ENCODE data around the gene C1QTNF9B.

The C1QTNF9B gene

DNA sequence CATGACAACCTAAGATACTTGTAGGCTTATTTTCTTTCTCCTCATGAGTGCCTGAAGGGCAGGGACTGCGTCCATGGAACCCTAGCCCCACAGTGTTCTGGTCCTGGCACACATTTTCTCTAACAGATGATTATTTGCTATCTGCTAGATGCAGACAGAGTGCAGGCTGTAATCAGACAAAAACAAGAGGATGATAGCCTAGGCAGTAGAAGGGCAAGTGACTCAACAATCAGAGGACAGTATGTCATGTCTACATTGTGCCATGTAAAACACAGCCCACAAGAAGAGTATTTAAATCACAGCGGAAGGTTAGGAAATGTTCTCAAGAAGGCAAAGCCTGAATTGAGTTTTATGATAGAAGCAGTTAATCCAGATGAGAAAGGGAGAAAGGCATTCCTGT lies 37.4 kb downstream of the C1QTNF9B start:
- H3K27ac Mint-ChIP-seq: no peak overlapping the region
- H3K4me3 Mint-ChIP-seq: no peak overlapping the region
- no peaks in the 10 kb centered on the region for H3K27me3 Mint-ChIP-seq (ENCODE audit: low read depth)
- no peaks in the 10 kb centered on the region for H3K9me3 Mint-ChIP-seq
- no peak for DNase-seq (ENCODE audit: low spot score)
- H3K36me3 Mint-ChIP-seq (ENCODE audit: low read depth): no peaks in the 10 kb centered on the region
- H3K4me1 Mint-ChIP-seq (ENCODE audit: low read depth): peaks cover 2% of the 10 kb centered on the region

DNA sequence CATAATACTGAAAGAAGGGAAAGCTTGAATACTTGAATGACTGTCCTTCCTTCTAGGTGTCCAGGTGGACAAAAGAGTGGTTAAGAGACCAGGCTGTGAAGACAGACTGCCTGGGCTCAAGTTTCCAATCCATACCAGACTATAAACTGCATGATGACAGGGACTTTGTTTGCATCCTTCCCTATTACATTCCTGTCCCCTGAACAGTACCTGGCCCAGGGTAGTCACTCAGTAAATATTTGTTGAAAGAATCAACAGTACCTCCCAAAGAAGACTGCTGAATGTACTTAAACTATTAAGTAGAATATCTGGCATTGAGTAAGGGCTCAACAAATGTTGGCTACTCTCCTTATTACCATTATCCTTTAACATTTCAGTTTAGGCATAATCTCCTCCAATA lies 37.8 kb downstream of the C1QTNF9B start:
- Mint-ChIP-seq H3K27ac (no peak overlapping the region), H3K36me3 (ENCODE audit: low read depth) (no peaks in the 10 kb centered on the region), H3K4me3 (no peak overlapping the region), H3K9me3 (no peaks in the 10 kb centered on the region), H3K27me3 (ENCODE audit: low read depth) (no peaks in the 10 kb centered on the region), H3K4me1 (ENCODE audit: low read depth) (peaks cover 2% of the 10 kb centered on the region)
- no peak for DNase-seq (ENCODE audit: low spot score)

GRCh38 chr13:23858546-23858945 lies 38.8 kb downstream of the C1QTNF9B start:
- DNase-seq (ENCODE audit: low spot score): no peak
- Mint-ChIP-seq H3K9me3 (no peaks in the 10 kb centered on the region), H3K4me1 (ENCODE audit: low read depth) (peaks cover 2% of the 10 kb centered on the region), H3K27me3 (ENCODE audit: low read depth) (no peaks in the 10 kb centered on the region), H3K27ac (no peak overlapping the region), H3K36me3 (ENCODE audit: low read depth) (no peaks in the 10 kb centered on the region), H3K4me3 (no peak overlapping the region)

DNA sequence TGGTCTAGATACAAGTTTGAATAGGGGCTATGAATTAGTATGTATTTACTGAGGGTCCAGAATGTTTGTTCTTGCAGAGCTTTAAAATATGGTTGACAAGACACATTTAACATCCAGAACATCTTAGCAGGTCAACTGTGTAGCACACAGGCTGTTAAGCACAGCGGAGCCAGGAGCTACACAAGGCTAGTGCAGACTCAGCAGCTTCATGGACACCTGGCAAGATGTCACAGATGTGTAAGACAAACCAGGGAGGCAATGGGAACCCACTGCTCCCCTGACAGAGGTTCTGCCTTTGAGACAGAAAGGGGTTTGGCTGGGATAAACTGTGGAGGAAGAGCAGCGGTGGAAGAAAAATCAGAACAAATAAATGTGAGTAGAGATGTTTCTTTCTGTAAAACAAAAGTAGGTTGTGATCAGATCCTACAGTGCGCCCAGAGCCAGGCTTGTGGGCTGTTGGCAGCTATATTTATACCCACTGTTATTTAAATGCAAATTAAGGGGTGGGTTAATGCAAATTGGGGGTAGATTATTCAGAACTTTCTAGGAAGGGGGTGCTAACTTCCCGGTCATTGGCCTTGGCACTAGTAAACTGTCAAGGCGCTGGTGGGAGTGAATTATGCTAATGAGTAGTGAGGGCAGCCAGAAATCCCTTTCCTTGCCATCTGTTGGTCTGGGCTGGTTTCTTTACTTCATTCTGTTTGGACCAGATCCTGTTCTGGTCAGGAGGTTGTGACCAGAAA lies 41.1 kb downstream of the C1QTNF9B start:
- Mint-ChIP-seq H3K27ac (no peak overlapping the region), H3K36me3 (ENCODE audit: low read depth) (no peaks in the 10 kb centered on the region), H3K4me3 (no peak overlapping the region), H3K4me1 (ENCODE audit: low read depth) (peaks cover 2% of the 10 kb centered on the region), H3K27me3 (ENCODE audit: low read depth) (no peaks in the 10 kb centered on the region), H3K9me3 (no peaks in the 10 kb centered on the region)
- DNase-seq (ENCODE audit: low spot score): no peak

DNA sequence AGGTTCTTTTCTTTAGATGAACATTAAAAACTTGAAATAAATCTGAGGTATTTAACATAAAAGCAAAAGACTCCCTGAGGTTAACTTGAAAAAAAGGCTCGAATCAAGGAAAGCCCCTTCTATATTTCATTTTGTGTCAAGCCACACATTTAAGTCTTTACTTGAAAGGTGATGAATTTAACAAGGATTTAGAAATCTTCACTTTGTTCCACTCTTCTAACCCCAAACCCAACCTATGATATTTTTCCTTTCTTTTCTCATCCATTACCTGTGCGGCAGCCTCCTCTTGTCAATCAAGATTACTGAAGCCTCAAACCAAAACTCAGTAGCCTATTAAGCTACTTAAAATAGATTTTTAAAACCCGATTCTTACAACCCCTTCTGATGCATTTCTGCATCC lies 41.9 kb downstream of the C1QTNF9B start:
- DNase-seq (ENCODE audit: low spot score): no peak
- peaks cover 2% of the 10 kb centered on the region for H3K4me1 Mint-ChIP-seq (ENCODE audit: low read depth)
- no peaks in the 10 kb centered on the region for H3K36me3 Mint-ChIP-seq (ENCODE audit: low read depth)
- H3K27me3 Mint-ChIP-seq (ENCODE audit: low read depth): no peaks in the 10 kb centered on the region
- no peak overlapping the region for H3K27ac Mint-ChIP-seq
- H3K9me3 Mint-ChIP-seq: no peaks in the 10 kb centered on the region
- no peak overlapping the region for H3K4me3 Mint-ChIP-seq

- no peak for DNase-seq (ENCODE audit: low spot score)
- Mint-ChIP-seq H3K36me3 (ENCODE audit: low read depth) (no peaks in the 10 kb centered on the region), H3K9me3 (no peaks in the 10 kb centered on the region), H3K4me3 (no peak overlapping the region), H3K4me1 (ENCODE audit: low read depth) (peaks cover 6% of the 10 kb centered on the region), H3K27me3 (ENCODE audit: low read depth) (no peaks in the 10 kb centered on the region), H3K27ac (no peak overlapping the region)
These were observed 45.0 kb downstream of the C1QTNF9B start for GRCh38 chr13:23852351-23852750.

- no peak overlapping the region for H3K27ac Mint-ChIP-seq
- peaks cover 8% of the 10 kb centered on the region for H3K4me1 Mint-ChIP-seq (ENCODE audit: low read depth)
- H3K27me3 Mint-ChIP-seq (ENCODE audit: low read depth): no peaks in the 10 kb centered on the region
- no peak overlapping the region for H3K4me3 Mint-ChIP-seq
- no peak for DNase-seq (ENCODE audit: low spot score)
- no peaks in the 10 kb centered on the region for H3K36me3 Mint-ChIP-seq (ENCODE audit: low read depth)
- H3K9me3 Mint-ChIP-seq: no peaks in the 10 kb centered on the region
These were observed 46.2 kb downstream of the C1QTNF9B start for GRCh38 chr13:23851106-23851505.

- Mint-ChIP-seq H3K36me3 (ENCODE audit: low read depth) (no peaks in the 10 kb centered on the region), H3K27me3 (ENCODE audit: low read depth) (no peaks in the 10 kb centered on the region), H3K4me3 (no peak overlapping the region), H3K9me3 (no peaks in the 10 kb centered on the region), H3K4me1 (ENCODE audit: low read depth) (peaks cover 8% of the 10 kb centered on the region), H3K27ac (no peak overlapping the region)
- DNase-seq (ENCODE audit: low spot score): no peak
These were observed 47.2 kb downstream of the C1QTNF9B start for GRCh38 chr13:23850134-23850533.

DNA sequence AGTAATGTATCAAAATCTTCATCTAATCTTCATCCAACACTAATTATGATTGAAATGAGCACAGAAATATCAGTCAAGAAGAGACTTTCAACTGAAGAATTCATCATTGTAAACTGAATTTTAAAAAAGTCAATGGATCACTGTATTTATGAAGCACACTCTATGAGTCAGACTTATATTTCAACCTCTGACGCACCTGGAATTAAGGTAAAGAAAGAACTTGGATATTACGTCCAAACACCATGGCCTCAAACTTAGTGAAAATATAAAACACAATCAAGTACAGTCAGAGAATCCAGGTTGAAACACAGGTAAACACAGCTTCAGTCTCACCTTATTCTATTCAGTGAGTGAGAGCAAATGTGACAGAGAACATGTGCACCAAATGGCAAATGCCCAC lies 47.6 kb downstream of the C1QTNF9B start:
- no peaks in the 10 kb centered on the region for H3K27me3 Mint-ChIP-seq (ENCODE audit: low read depth)
- no peaks in the 10 kb centered on the region for H3K9me3 Mint-ChIP-seq

GRCh38 chr13:23848646-23849141 lies 48.6 kb downstream of the C1QTNF9B start:
- no peak overlapping the region for H3K27ac Mint-ChIP-seq

More for the DNA sequence above, 47.6 kb downstream of the C1QTNF9B start:
- no peak for DNase-seq (ENCODE audit: low spot score)
- H3K27ac Mint-ChIP-seq: no peak overlapping the region
- H3K36me3 Mint-ChIP-seq (ENCODE audit: low read depth): no peaks in the 10 kb centered on the region
- no peak overlapping the region for H3K4me3 Mint-ChIP-seq
- peaks cover 8% of the 10 kb centered on the region for H3K4me1 Mint-ChIP-seq (ENCODE audit: low read depth)

GRCh38 chr13:23848019-23848418 lies 49.3 kb downstream of the C1QTNF9B start:
- H3K27me3 Mint-ChIP-seq (ENCODE audit: low read depth): no peaks in the 10 kb centered on the region
- no peaks in the 10 kb centered on the region for H3K9me3 Mint-ChIP-seq
- H3K36me3 Mint-ChIP-seq (ENCODE audit: low read depth): no peaks in the 10 kb centered on the region
- H3K4me1 Mint-ChIP-seq (ENCODE audit: low read depth): peaks cover 18% of the 10 kb centered on the region
- H3K27ac Mint-ChIP-seq: no peak overlapping the region
- no peak for DNase-seq (ENCODE audit: low spot score)
- no peak overlapping the region for H3K4me3 Mint-ChIP-seq

More at GRCh38 chr13:23848646-23849141, 48.6 kb downstream of the C1QTNF9B start:
- Mint-ChIP-seq H3K9me3 (no peaks in the 10 kb centered on the region), H3K27me3 (ENCODE audit: low read depth) (no peaks in the 10 kb centered on the region), H3K36me3 (ENCODE audit: low read depth) (no peaks in the 10 kb centered on the region), H3K4me3 (no peak overlapping the region), H3K4me1 (ENCODE audit: low read depth) (peaks cover 15% of the 10 kb centered on the region)
- DNase-seq (ENCODE audit: low spot score): no peak

DNA sequence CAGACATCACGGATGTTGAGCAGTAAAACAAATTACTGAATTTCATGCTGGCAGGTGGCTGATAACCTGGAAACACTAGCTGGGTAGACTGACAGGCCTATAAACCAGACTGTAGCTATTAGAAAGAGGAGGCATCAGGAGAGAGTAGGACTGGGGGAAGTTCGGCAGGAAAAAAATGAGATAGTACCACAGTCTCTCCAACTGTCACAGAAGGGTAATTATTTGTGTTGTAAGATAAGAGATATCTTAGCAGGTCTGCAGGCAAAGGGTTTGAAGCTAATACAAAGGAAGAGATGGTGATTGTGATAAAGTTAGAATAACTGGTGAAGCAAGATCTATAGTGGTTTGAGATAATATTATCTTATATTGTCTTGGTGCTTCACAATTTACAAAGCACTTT lies 49.8 kb downstream of the C1QTNF9B start:
- H3K9me3 Mint-ChIP-seq: no peaks in the 10 kb centered on the region
- H3K27me3 Mint-ChIP-seq (ENCODE audit: low read depth): no peaks in the 10 kb centered on the region
- peaks cover 18% of the 10 kb centered on the region for H3K4me1 Mint-ChIP-seq (ENCODE audit: low read depth)
- no peak overlapping the region for H3K27ac Mint-ChIP-seq
- no peaks in the 10 kb centered on the region for H3K36me3 Mint-ChIP-seq (ENCODE audit: low read depth)
- no peak overlapping the region for H3K4me3 Mint-ChIP-seq
- DNase-seq (ENCODE audit: low spot score): no peak

DNA sequence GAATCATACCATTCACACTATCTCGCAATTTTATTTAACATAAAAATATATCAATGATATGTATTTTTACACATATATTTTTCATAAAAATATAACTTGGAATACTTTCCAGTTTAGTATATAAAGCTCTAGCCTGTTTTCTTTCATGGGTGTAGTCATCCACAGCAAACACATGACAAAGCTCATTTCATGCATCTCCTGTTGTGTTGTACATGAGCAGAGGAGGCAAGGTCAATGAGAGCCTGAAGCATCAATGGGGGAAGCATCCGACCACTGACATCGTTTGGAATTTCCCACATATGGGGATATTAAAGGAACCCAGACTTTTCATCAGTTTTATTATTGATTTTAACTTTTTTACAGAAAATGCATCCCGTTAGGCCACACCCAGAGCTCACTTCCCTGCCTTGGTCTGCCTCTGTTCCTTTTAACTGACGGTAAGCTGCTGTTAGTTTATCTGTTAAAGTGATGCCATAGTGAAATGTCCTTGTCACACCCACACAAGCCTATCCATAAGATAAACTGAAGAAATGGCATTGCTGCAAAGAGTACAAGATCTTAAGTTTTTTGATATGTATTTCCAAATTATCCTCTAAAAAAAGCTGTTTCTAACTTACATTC lies 52.1 kb downstream of the C1QTNF9B start:
- Mint-ChIP-seq H3K36me3 (ENCODE audit: low read depth) (no peaks in the 10 kb centered on the region), H3K4me3 (no peak overlapping the region), H3K27me3 (ENCODE audit: low read depth) (no peaks in the 10 kb centered on the region), H3K9me3 (no peaks in the 10 kb centered on the region), H3K4me1 (ENCODE audit: low read depth) (peaks cover 18% of the 10 kb centered on the region), H3K27ac (no peak overlapping the region)
- no peak for DNase-seq (ENCODE audit: low spot score)

DNA sequence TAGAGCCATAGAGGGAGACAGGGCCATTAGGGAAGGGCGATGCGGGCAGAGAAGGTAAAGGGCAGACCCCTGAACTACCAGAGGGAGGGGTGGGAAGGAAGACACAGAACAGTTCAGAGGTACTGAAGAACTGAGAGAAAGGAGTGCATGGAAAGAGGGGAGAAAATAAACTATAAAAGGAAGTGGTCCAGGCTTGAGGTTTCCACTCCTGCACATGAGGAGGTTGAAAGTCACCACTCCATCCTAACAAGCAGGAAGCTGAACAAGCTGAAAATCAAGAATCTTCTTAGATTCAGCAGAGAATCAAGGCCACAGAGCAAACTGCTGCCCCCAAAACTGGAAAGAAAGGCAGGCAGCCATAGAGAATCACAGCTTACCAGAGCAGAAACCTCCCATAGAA lies 53.2 kb downstream of the C1QTNF9B start:
- Mint-ChIP-seq H3K4me3 (no peak overlapping the region), H3K27ac (no peak overlapping the region), H3K27me3 (ENCODE audit: low read depth) (no peaks in the 10 kb centered on the region), H3K36me3 (ENCODE audit: low read depth) (no peaks in the 10 kb centered on the region), H3K4me1 (ENCODE audit: low read depth) (peaks cover 18% of the 10 kb centered on the region), H3K9me3 (no peaks in the 10 kb centered on the region)
- DNase-seq (ENCODE audit: low spot score): no peak

Data from T-helper 2 cell treated with Interferon-gamma antibody and Interleukin-4, amounts not matched to agents 5 μg/mL and 100 μg/mL, for 36 hours (primary cell).